DND-41 (cell line): ENCODE measurements around the gene ZNRF2.

ENCODE experiments used
- ATAC-seq: fragments of 200-7000 bp; cut with Tn5 transposase; 3 replicates; pipeline ENCODE4 v1.9.1; 2021; ENCODE audit warnings: low read depth; ENCODE audit not compliant: insufficient read depth
- DNase-seq: peaks from one replicate; pipeline ENCODE4 v3.0.0-alpha.2; 2020
- H2AFZ ChIP-seq: 2 replicates; pipeline ENCODE4 v1.6.0; 2012; ENCODE audit warnings: low read depth, low read length
- H3K27ac ChIP-seq: 2 replicates; pipeline ENCODE4 v1.5.1; 2012; ENCODE audit warnings: low read length, inconsistent platforms
- H3K27me3 ChIP-seq: fragments of 200-600 bp; sonication (generic); 2 replicates; pipeline ENCODE4 v1.6.0; 2012; ENCODE audit warnings: low read length, mild to moderate bottlenecking, inconsistent platforms; ENCODE audit not compliant: insufficient read depth, poor library complexity
- H3K36me3 ChIP-seq: 2 replicates; pipeline ENCODE4 v1.5.1; 2012; ENCODE audit warnings: low read length, inconsistent platforms; ENCODE audit not compliant: insufficient read depth
- H3K4me1 ChIP-seq: 2 replicates; pipeline ENCODE4 v1.5.1; 2012; ENCODE audit warnings: mild to moderate bottlenecking, low read length; ENCODE audit not compliant: insufficient read depth
- H3K4me2 ChIP-seq: 2 replicates; pipeline ENCODE4 v1.6.0; 2012; ENCODE audit warnings: mild to moderate bottlenecking, moderate library complexity, low read length, inconsistent platforms; ENCODE audit not compliant: insufficient read depth
- H3K4me3 ChIP-seq, 2 experiments: fragments of 200-600 bp in 1 of 2; shearing (Covaris generic) in 1 of 2; 2 replicates each; pipeline ENCODE4 v1.5.1; 2012 to 2016; ENCODE audit warnings: inconsistent platforms in 2 of 2, low read length in 2 of 2, mild to moderate bottlenecking in 2 of 2, low read depth in 1 of 2, moderate library complexity in 1 of 2
- H3K79me2 ChIP-seq: 2 replicates; pipeline ENCODE4 v1.6.0; 2012; ENCODE audit warnings: low read length, inconsistent platforms; ENCODE audit not compliant: insufficient read depth
- H3K9ac ChIP-seq: 2 replicates; pipeline ENCODE4 v1.6.0; 2012; ENCODE audit warnings: low read depth, mild to moderate bottlenecking, inconsistent platforms, low read length, moderate library complexity
- H3K9me3 ChIP-seq: 2 replicates; pipeline ENCODE4 v1.5.1; 2012; ENCODE audit warnings: low read length, moderate library complexity, mild to moderate bottlenecking, inconsistent platforms; ENCODE audit not compliant: insufficient read depth, severe bottlenecking
- H4K20me1 ChIP-seq: 2 replicates; pipeline ENCODE4 v1.6.0; 2012; ENCODE audit warnings: low read length; ENCODE audit not compliant: insufficient read depth
- EZH2 ChIP-seq: IDR thresholded peaks from 3 replicates; pipeline ENCODE4 v1.6.1; 2012; ENCODE audit warnings: borderline replicate concordance, low read depth, mild to moderate bottlenecking, moderate library complexity, low read length, inconsistent platforms; ENCODE audit not compliant: severe bottlenecking
- TF ChIP-seq, protein P1 (sequence below): IDR thresholded peaks from 2 replicates; pipeline ENCODE4 v1.5.1; 2012; ENCODE audit warnings: borderline replicate concordance, low read length, moderate library complexity, mild to moderate bottlenecking; ENCODE audit not compliant: poor library complexity, severe bottlenecking; ENCODE audit errors: extremely low read depth

The ZNRF2 gene

GRCh38 chr7:30252885-30253795 lies 31.3 kb upstream of the ZNRF2 start:
- H3K27me3 ChIP-seq = peaks cover 5% of the 10 kb centered on the region
- no peaks in the 10 kb centered on the region for H3K79me2 ChIP-seq
- H3K4me2 ChIP-seq = no peak overlapping the region
- no peaks in the 10 kb centered on the region for H4K20me1 ChIP-seq
- no peaks in the 10 kb centered on the region for H3K4me1 ChIP-seq
- TF ChIP-seq EZH2 = no peak
- TF ChIP-seq, protein P1, sequence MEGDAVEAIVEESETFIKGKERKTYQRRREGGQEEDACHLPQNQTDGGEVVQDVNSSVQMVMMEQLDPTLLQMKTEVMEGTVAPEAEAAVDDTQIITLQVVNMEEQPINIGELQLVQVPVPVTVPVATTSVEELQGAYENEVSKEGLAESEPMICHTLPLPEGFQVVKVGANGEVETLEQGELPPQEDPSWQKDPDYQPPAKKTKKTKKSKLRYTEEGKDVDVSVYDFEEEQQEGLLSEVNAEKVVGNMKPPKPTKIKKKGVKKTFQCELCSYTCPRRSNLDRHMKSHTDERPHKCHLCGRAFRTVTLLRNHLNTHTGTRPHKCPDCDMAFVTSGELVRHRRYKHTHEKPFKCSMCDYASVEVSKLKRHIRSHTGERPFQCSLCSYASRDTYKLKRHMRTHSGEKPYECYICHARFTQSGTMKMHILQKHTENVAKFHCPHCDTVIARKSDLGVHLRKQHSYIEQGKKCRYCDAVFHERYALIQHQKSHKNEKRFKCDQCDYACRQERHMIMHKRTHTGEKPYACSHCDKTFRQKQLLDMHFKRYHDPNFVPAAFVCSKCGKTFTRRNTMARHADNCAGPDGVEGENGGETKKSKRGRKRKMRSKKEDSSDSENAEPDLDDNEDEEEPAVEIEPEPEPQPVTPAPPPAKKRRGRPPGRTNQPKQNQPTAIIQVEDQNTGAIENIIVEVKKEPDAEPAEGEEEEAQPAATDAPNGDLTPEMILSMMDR = no peak
- H2AFZ ChIP-seq = no peak overlapping the region
- H3K4me3 ChIP-seq = no peak overlapping the region
- H3K27ac ChIP-seq = no peak overlapping the region
- H3K36me3 ChIP-seq = no peaks in the 10 kb centered on the region
- no peak for DNase-seq
- no peaks in the 10 kb centered on the region for H3K9me3 ChIP-seq
- H3K9ac ChIP-seq = no peak overlapping the region
- no peak for ATAC-seq

DNA sequence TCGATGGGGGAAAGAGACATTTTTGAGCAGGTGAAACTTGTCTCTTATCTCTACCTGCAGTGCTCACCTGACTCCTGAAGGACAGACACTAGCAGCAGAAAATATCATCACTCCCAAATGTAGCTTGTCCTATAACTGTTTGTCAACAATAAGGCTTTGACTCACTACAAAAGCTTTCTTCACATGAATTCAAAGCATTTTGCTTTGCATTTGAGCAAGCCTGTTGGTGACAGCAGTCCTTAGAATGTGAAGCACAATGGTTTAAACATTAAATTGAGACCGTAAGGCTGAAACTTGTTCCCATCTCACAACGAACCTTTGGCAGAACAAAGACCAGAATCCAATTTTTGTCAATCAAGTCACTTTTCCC lies 30.6 kb upstream of the ZNRF2 start:
- no peak overlapping the region for H2AFZ ChIP-seq
- no peak overlapping the region for H3K4me2 ChIP-seq
- TF ChIP-seq EZH2 = no peak
- TF ChIP-seq, protein P1 = no peak
- peaks cover 5% of the 10 kb centered on the region for H3K27me3 ChIP-seq
- H3K36me3 ChIP-seq = no peaks in the 10 kb centered on the region
- no peak overlapping the region for H3K9ac ChIP-seq
- H3K4me3 ChIP-seq = no peak overlapping the region
- ATAC-seq (no peak), DNase-seq (no peak)
- H3K27ac ChIP-seq = no peak overlapping the region
- no peaks in the 10 kb centered on the region for H3K79me2 ChIP-seq
- H4K20me1 ChIP-seq = no peaks in the 10 kb centered on the region
- H3K9me3 ChIP-seq = no peaks in the 10 kb centered on the region
- no peaks in the 10 kb centered on the region for H3K4me1 ChIP-seq

- H3K9ac ChIP-seq = no peak overlapping the region
- no peaks in the 10 kb centered on the region for H3K36me3 ChIP-seq
- H3K4me2 ChIP-seq = no peak overlapping the region
- no peaks in the 10 kb centered on the region for H3K9me3 ChIP-seq
- no peak overlapping the region for H3K4me3 ChIP-seq
- H3K27ac ChIP-seq = no peak overlapping the region
- DNase-seq (no peak), ATAC-seq (no peak)
- no peak overlapping the region for H2AFZ ChIP-seq
- no peaks in the 10 kb centered on the region for H4K20me1 ChIP-seq
- H3K4me1 ChIP-seq = no peaks in the 10 kb centered on the region
- peaks cover 5% of the 10 kb centered on the region for H3K27me3 ChIP-seq
- TF ChIP-seq, protein P1 = no peak
- TF ChIP-seq EZH2 = no peak
- no peaks in the 10 kb centered on the region for H3K79me2 ChIP-seq
These were observed 30.1 kb upstream of the ZNRF2 start for GRCh38 chr7:30254248-30254647.
